Mesothelial cell of epicardium (in vitro differentiated cells): ENCODE results near the gene TRPM5. TPM values are rescaled to one million over a fixed set of nuclear protein-coding genes. Genes with fewer than 3 reads are reported as not detected.

Experiments
- DNase-seq, 2 experiments: peaks; one replicate each; pipeline ENCODE4 v3.0.0; 2021; ENCODE audit warnings: low spot score in 2 of 2; ENCODE audit not compliant: unreplicated experiment in 2 of 2
- H3K27ac Mint-ChIP-seq: 2 replicates; pipeline ENCODE4 v1.8.0; 2021; ENCODE audit warnings: mixed read lengths
- H3K27me3 Mint-ChIP-seq: 2 replicates; pipeline ENCODE4 v1.8.0; 2021; ENCODE audit warnings: low read depth, mixed read lengths
- H3K36me3 Mint-ChIP-seq: 2 replicates; pipeline ENCODE4 v1.8.0; 2021; ENCODE audit warnings: mixed read lengths
- H3K4me1 Mint-ChIP-seq: 2 replicates; pipeline ENCODE4 v1.8.0; 2021; ENCODE audit warnings: mixed read lengths
- H3K4me3 Mint-ChIP-seq: 2 replicates; pipeline ENCODE4 v1.8.0; 2021; ENCODE audit warnings: mild to moderate bottlenecking, moderate library complexity, mixed read lengths
- H3K9me3 Mint-ChIP-seq: 2 replicates; pipeline ENCODE4 v1.8.0; 2021; ENCODE audit warnings: mixed read lengths
- CTCF ChIP-seq: fragments of 200-600 bp; sonication (generic); IDR thresholded peaks from one replicate; pipeline ENCODE4 v1.5.0; 2021; ENCODE audit warnings: antibody characterized with exemption; ENCODE audit not compliant: unreplicated experiment
- total RNA-seq: library from RNA; stranded (reverse); gene quantifications from 3 replicates; pipeline ENCODE4 v1.2.1, GENCODE V29; 2021

TRPM5 gene
- total RNA-seq, 1 donor from 2014 or later, result 6.9 TPM

GRCh38 chr11:2451916-2452315 lies 7.6 kb upstream of the TRPM5 start:
- Mint-ChIP-seq H3K9me3 (peaks cover 7% of the 10 kb centered on the region), H3K36me3 (no peaks in the 10 kb centered on the region), H3K4me1 (no peaks in the 10 kb centered on the region), H3K27ac (no peak overlapping the region), H3K4me3 (no peak overlapping the region), H3K27me3 (peaks cover 77% of the 10 kb centered on the region)
- peak in 1 of 2 experiments; percentile 7 for DNase-seq
- no peak for TF ChIP-seq CTCF

GRCh38 chr11:2451336-2451735 lies 7.0 kb upstream of the TRPM5 start:
- peak in 1 of 2 experiments; percentile 11 for DNase-seq
- peaks cover 7% of the 10 kb centered on the region for H3K9me3 Mint-ChIP-seq
- H3K4me1 Mint-ChIP-seq, result no peaks in the 10 kb centered on the region
- no peak overlapping the region for H3K27ac Mint-ChIP-seq
- TF ChIP-seq CTCF, result no peak
- no peaks in the 10 kb centered on the region for H3K36me3 Mint-ChIP-seq
- peaks cover 80% of the 10 kb centered on the region for H3K27me3 Mint-ChIP-seq
- no peak overlapping the region for H3K4me3 Mint-ChIP-seq

- peaks cover 82% of the 10 kb centered on the region for H3K27me3 Mint-ChIP-seq
- H3K9me3 Mint-ChIP-seq, result peaks cover 3% of the 10 kb centered on the region
- no peak for TF ChIP-seq CTCF
- DNase-seq, result no peak
- H3K4me3 Mint-ChIP-seq, result no peak overlapping the region
- H3K36me3 Mint-ChIP-seq, result no peaks in the 10 kb centered on the region
- H3K27ac Mint-ChIP-seq, result no peak overlapping the region
- no peaks in the 10 kb centered on the region for H3K4me1 Mint-ChIP-seq
These were observed 6.2 kb upstream of the TRPM5 start for GRCh38 chr11:2450321-2451041.

GRCh38 chr11:2449548-2450320 lies 5.4 kb upstream of the TRPM5 start:
- no peak overlapping the region for H3K4me3 Mint-ChIP-seq
- H3K4me1 Mint-ChIP-seq, result peaks cover 3% of the 10 kb centered on the region
- no peaks in the 10 kb centered on the region for H3K9me3 Mint-ChIP-seq
- no peak for DNase-seq
- H3K27me3 Mint-ChIP-seq, result peaks cover 80% of the 10 kb centered on the region
- TF ChIP-seq CTCF, result no peak
- H3K27ac Mint-ChIP-seq, result no peak overlapping the region
- H3K36me3 Mint-ChIP-seq, result no peaks in the 10 kb centered on the region

GRCh38 chr11:2448661-2449547 lies 4.6 kb upstream of the TRPM5 start:
- DNase-seq, result no peak
- no peak overlapping the region for H3K4me3 Mint-ChIP-seq
- H3K36me3 Mint-ChIP-seq, result no peaks in the 10 kb centered on the region
- H3K27me3 Mint-ChIP-seq, result peaks cover 77% of the 10 kb centered on the region
- H3K4me1 Mint-ChIP-seq, result peaks cover 3% of the 10 kb centered on the region
- TF ChIP-seq CTCF, result no peak
- H3K27ac Mint-ChIP-seq, result no peak overlapping the region
- no peaks in the 10 kb centered on the region for H3K9me3 Mint-ChIP-seq
